Smooth muscle cell (in vitro differentiated cells): ENCODE measurements around the gene MICAL3. TPM values are rescaled to one million over a fixed set of nuclear protein-coding genes. Genes with fewer than 3 reads are reported as not detected.

Source experiments
- DNase-seq: peaks from one replicate; lab custom pipeline; 2025; ENCODE audit not compliant: unreplicated experiment; lab: John Stamatoyannopoulos, UW
- H2AFZ ChIP-seq: fragments of 200-600 bp; sonication (generic); 2 replicates; pipeline ENCODE4 v1.6.0; 2016; ENCODE audit warnings: antibody characterized with exemption, low read depth, mild to moderate bottlenecking
- H3F3A ChIP-seq: fragments of 200-600 bp; sonication (generic); 2 replicates; pipeline ENCODE4 v1.6.0; 2017; ENCODE audit warnings: antibody characterized with exemption, low read depth
- H3K27ac ChIP-seq: fragments of 200-600 bp; sonication (generic); 2 replicates; pipeline ENCODE4 v1.5.1; 2016; ENCODE audit warnings: low read depth, mild to moderate bottlenecking
- H3K27me3 ChIP-seq: fragments of 200-600 bp; sonication (generic); 2 replicates; pipeline ENCODE4 v1.6.1; 2016; ENCODE audit warnings: low read depth, mild to moderate bottlenecking
- H3K36me3 ChIP-seq: fragments of 200-600 bp; sonication (generic); 2 replicates; pipeline ENCODE4 v1.5.1; 2016; ENCODE audit warnings: low read depth
- H3K4me1 ChIP-seq: fragments of 200-600 bp; sonication (generic); 2 replicates; pipeline ENCODE4 v1.5.1; 2016; ENCODE audit warnings: low read depth
- H3K4me2 ChIP-seq: fragments of 200-600 bp; sonication (generic); 2 replicates; pipeline ENCODE4 v1.6.0; 2016; ENCODE audit warnings: mild to moderate bottlenecking
- H3K4me3 ChIP-seq: fragments of 200-600 bp; sonication (generic); 2 replicates; pipeline ENCODE4 v1.5.1; 2016; ENCODE audit warnings: mild to moderate bottlenecking
- H3K79me2 ChIP-seq: fragments of 200-600 bp; sonication (generic); 2 replicates; pipeline ENCODE4 v1.6.0; 2016; ENCODE audit warnings: low read depth, mild to moderate bottlenecking
- H3K9ac ChIP-seq: fragments of 200-600 bp; sonication (generic); 2 replicates; pipeline ENCODE4 v1.6.0; 2016; ENCODE audit warnings: low read depth
- H3K9me3 ChIP-seq: fragments of 200-600 bp; sonication (generic); replicated peaks from 2 replicates; pipeline ENCODE4 v1.5.1; 2016; ENCODE audit warnings: low read depth
- H4K20me1 ChIP-seq: fragments of 200-600 bp; sonication (generic); 2 replicates; pipeline ENCODE4 v1.6.0; 2016; ENCODE audit warnings: low read depth
- CTCF ChIP-seq: fragments of 200-600 bp; sonication (generic); IDR thresholded peaks from 2 replicates; pipeline ENCODE4 v1.5.1; 2017; ENCODE audit warnings: borderline replicate concordance, mild to moderate bottlenecking, antibody characterized with exemption; ENCODE audit not compliant: insufficient read depth, poor library complexity, severe bottlenecking
- WGBS: methylation state at CpG from one replicate; pipeline ENCODE4 v1.1.7; 2016; ENCODE audit warnings: low lambda C conversion rate; 5-methylcytosine and 5-hydroxymethylcytosine counted together
- polyA plus RNA-seq: library from polyadenylated mRNA; unstranded; fragments of >200 nt; fragmentation: Nextera tagmentation; extraction: Ambion mirVana; gene quantifications from 2 replicates; pipeline ENCODE4 v1.2.1, GENCODE V29; 2016
- total RNA-seq: library from RNA; depleted of rRNA; stranded (reverse); fragments of >200 nt; gene quantifications from 2 replicates; pipeline ENCODE4 v1.2.3, GENCODE V29; 2014

MICAL3 gene
- total and polyA plus RNA-seq, 2 experiments from 2014 or later, result 3.1 to 28.6 TPM

- Histone ChIP-seq H3K9ac (no peak overlapping the region), H3K4me3 (no peak overlapping the region), H3K27ac (no peak overlapping the region), H2AFZ (no peak overlapping the region), H3K79me2 (peaks cover 79% of the 10 kb centered on the region), H4K20me1 (peaks cover 41% of the 10 kb centered on the region), H3F3A (peaks cover 16% of the 10 kb centered on the region), H3K9me3 (no peaks in the 10 kb centered on the region), H3K27me3 (no peaks in the 10 kb centered on the region), H3K4me2 (no peak overlapping the region), H3K36me3 (no peaks in the 10 kb centered on the region), H3K4me1 (peaks cover 6% of the 10 kb centered on the region)
- no peak for TF ChIP-seq CTCF
- no peak for DNase-seq
Observed at GRCh38 chr22:17927062-17927461, 97.3 kb downstream of the MICAL3 start.

GRCh38 chr22:17926516-17926915 lies 97.8 kb downstream of the MICAL3 start:
- DNase-seq, result no peak
- no peak for TF ChIP-seq CTCF
- 99% methylated on average over 7 of the region's 7 CpGs for WGBS
- Histone ChIP-seq H3F3A (peaks cover 19% of the 10 kb centered on the region), H3K27me3 (no peaks in the 10 kb centered on the region), H3K27ac (no peak overlapping the region), H3K4me1 (peaks cover 8% of the 10 kb centered on the region), H2AFZ (no peak overlapping the region), H3K36me3 (no peaks in the 10 kb centered on the region), H4K20me1 (peaks cover 37% of the 10 kb centered on the region), H3K9me3 (no peaks in the 10 kb centered on the region), H3K4me3 (no peak overlapping the region), H3K9ac (no peak overlapping the region), H3K79me2 (peaks cover 74% of the 10 kb centered on the region), H3K4me2 (no peak overlapping the region)

GRCh38 chr22:17925431-17925841 lies 98.9 kb downstream of the MICAL3 start:
- no peak for TF ChIP-seq CTCF
- Histone ChIP-seq H3K79me2 (peaks cover 65% of the 10 kb centered on the region), H3K4me2 (no peak overlapping the region), H4K20me1 (peaks cover 26% of the 10 kb centered on the region), H3K27me3 (no peaks in the 10 kb centered on the region), H3K36me3 (no peaks in the 10 kb centered on the region), H3F3A (peaks cover 28% of the 10 kb centered on the region), H3K4me1 (peaks cover 19% of the 10 kb centered on the region), H3K4me3 (no peak overlapping the region), H3K27ac (no peak overlapping the region), H3K9me3 (no peaks in the 10 kb centered on the region), H3K9ac (no peak overlapping the region), H2AFZ (no peak overlapping the region)
- DNase-seq, result no peak
- WGBS, result 71% methylated on average over 7 of the region's 7 CpGs

DNA sequence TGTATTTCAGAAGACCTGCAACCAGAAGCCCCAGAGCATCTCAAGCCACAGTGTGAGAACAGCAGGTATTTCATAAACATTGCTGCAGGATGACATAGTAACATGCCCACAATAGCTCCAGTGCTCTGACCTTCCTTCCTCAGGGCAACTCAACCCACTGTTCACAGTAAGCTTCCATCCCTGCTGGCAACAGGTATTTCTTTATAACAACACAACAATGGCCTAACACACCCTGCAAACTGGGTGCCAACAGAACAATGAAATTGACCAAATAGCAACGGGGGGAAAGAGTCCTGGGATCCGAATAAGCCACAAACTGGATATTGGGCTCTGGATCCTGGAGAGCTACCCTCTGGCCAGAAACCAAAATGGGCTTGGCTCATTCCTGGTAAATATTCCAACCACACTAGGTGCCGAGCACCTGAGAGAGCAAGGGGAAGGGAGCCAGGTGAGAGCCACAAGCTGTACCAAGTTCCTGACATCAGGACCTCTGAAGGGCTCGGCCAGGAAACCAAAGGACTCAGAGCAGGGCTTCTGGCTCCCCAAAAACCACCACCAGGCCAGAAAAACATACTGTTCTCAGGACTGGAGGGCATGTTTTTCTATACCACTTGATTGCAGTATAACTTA lies 99.5 kb downstream of the MICAL3 start:
- H3K9ac ChIP-seq, result no peak overlapping the region
- H3K36me3 ChIP-seq, result no peaks in the 10 kb centered on the region
- no peak for TF ChIP-seq CTCF
- H3K79me2 ChIP-seq, result peaks cover 59% of the 10 kb centered on the region
- DNase-seq, result no peak
- H3K27me3 ChIP-seq, result no peaks in the 10 kb centered on the region
- peaks cover 24% of the 10 kb centered on the region for H4K20me1 ChIP-seq
- no peak overlapping the region for H2AFZ ChIP-seq
- H3K4me1 ChIP-seq, result peaks cover 24% of the 10 kb centered on the region
- no peak overlapping the region for H3K4me2 ChIP-seq
- H3K9me3 ChIP-seq, result no peaks in the 10 kb centered on the region
- no peak overlapping the region for H3K27ac ChIP-seq
- peaks cover 28% of the 10 kb centered on the region for H3F3A ChIP-seq
- 91% methylated on average over 4 of the region's 4 CpGs for WGBS
- H3K4me3 ChIP-seq, result no peak overlapping the region
